Endothelial cell of hepatic sinusoid (primary cell): ENCODE data around the gene C11orf87.

Experiments
- in situ Hi-C: cut with HindIII; loops from 2 replicates; pipeline ENCODE4 v1.10.0; 2017; ENCODE audit warnings: low sequenced_read_pairs

The C11orf87 gene

DNA sequence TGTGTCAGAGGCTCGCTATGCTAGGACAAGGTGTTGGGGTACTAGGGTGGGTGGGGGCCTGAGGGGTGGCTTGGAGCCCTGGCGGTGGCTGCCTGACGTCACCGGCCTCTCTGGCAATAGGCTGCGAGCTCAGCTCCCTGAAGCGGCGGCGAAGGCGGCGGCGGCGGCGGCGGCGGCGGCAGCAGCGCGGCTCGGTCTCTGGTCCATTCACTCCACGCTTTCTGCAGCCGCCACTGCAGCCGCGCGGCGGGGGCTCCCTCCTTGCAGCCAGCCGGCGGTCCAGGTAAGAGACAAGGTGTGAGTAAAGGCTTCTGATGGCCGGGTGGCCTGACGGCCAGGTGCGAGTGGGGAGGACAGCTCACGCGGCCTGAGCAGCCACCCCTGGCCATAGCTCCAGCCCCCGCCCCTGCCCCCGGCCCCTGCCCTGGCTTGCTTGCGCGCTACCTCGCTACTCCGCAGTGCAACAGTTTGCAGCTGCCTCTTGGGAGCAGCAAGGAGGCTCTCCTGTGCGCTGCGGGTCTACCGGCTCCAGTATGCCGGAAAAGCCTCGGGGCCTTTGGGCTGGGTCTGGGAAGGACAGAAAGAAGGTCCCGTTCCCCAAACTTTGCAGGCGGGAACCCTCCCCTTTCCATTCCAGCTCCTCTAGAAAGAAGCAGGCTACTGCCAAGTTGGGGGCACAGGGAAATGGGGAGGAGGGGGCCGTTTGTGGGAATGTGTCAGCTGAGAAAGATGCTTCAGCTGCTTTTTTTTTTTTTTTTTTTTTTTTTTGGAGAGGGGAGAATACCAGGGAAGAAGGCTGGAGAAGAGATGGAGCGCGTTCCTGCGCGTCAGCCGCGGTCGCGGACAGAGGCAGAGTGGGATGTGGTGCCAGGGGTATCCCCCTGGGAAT, at the start of gene C11orf87:
Gene C11orf87, plus strand, starts transcription at position 210 of the 889 bp plus-strand sequence. CDS start 1,444 bp downstream, outside the sequence.
- in situ Hi-C loops, result no loop called here

DNA sequence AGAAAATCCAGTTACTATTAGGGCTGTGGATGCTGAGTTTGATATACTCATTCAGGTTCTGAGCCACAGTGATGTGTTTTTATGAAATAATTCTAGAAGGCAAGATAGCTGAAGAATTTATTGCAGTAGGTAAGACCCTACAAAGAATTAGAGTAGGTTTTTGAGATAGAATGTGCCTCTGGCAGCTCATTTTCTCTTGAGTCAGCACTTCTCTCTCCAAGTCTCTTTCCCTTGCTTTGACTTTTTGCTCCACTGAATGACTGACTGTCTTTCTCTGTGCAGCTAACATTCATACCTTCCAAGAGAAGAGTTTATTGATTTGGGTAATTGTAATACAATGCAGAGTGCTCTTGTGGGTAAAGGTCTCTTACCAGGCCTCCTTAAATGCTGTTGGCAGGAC, 48.0 kb upstream of the C11orf87 start:
- in situ Hi-C loops, result no loop called here

DNA sequence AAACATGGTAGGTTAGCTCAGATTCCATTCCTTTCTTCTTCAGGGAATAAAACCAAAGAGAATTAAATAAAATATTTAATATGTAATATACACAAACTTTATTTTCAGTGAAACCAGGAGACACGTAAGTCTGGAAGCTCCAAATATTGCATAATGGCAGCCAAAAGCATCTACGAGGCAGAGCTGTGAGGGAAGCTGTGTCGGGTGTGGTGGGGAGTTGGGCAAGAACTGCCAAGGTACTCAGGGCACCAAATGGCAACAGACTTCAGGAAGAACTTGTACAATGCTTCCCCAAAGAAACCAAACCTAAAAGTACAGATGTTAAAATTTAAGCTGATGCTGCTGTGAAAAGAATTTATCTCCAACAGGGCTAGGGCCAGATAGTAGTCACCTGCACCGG, 47.5 kb upstream of the C11orf87 start:
- in situ Hi-C loops, result no loop called here

DNA sequence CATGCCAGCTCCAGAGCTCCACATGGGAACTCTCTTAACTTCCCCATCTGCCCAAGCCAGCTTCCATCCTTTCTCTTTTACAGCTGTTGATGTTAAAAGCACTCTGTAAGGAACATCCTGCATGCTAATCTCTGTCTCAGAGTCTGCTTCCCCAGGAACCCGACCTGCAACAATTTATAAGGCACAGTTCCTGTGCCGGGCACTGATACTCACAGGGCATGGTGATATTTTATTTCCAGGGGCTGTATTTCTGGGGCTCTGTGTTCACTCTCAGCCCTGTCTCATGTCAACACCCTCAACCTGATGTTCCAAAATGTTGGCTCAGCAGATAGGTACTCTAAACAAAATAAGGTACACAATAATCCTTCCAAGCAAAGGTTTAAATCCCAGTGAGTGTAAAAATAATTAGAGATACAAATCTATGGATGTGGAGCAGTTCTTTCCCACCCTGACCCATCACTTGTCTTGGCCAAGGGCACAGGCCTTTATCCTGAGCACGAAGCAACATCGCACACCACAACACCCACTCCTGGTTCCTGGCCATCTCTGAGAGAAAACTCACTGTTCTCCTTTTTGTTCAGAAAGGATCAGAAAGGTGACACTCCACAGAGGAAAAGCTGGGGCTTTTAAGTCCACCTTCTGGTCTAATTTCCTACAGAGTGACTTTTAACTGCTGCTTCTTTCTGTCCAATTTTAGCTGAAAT, 44.8 kb upstream of the C11orf87 start:
- in situ Hi-C loops, result no loop called here

DNA sequence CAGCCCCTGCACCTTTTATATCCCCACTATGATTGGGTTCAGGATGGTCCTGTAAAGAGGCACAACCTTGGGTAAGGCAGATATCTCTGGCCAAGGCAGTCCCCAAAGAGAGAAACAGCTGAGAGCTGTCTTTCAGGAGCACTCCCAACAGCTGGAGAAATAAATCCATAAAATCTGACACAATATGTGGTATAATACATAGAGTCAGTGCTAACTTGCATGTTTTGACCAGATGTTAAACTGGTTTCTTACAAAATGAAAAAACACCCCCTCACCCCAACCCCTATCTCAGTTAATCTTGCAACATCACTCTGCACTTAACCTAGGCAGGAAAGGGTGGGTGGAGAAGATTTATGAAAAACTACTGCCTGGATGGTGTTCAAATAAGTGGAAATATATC, 44.0 kb upstream of the C11orf87 start:
- in situ Hi-C loops, result no loop called here

DNA sequence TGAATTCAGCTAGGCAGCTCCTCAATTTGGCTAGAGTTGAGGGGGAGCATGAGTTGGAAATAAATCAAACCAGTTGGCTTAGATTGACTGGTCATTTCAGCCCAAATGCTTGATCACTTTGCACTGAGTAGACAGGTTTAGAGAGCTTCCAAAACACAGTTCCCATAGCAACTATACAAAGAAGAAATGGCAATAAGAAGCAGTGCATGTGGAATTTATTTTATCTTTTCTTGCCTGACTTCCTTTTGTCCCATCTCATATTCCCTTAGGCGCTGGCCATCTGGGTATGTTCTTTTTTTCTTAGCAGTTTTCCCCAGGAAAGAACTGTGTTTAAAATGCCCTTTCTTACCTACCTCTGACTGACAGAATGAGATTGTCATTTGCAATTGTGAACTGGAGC, 38.7 kb upstream of the C11orf87 start:
- in situ Hi-C loops, result no loop called here

DNA sequence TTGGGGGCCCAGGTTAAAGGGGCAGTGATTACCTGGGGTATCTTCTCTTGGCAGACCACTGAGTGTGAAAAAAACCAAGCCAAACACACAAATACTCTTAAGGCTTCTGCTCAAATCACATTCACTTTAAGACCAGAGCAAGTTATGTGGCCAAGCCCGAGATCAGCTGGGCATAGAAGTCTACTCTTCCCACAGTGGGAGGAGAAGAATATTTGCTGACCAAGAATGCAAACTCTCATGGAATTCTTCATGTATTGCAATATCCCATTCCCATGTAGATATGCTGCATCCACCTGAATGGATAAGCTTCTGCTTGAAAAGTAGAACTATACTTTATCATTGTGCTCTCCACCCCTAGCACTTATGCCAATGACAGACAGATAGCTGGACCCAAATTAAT, 37.1 kb upstream of the C11orf87 start:
- in situ Hi-C loops, result no loop called here

DNA sequence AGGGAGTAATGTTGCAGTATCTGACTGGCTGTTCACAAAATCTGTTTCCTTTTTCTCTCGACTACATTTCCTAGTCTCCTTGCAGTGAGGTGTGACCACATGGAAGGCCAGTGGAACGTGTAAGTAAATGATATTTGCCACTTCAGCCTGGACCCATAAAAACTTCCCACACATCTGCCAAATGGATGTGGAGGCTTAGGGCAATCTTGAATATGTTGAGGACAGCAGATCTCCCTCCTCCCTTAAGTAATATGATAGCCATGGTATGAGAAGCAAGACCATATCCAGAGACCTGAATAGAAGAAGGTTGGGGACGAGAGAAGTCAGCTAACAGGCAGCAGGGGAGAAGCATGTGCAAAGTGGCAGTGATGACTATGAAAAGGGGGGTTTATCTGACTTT, 33.0 kb upstream of the C11orf87 start:
- in situ Hi-C loops, result no loop called here

DNA sequence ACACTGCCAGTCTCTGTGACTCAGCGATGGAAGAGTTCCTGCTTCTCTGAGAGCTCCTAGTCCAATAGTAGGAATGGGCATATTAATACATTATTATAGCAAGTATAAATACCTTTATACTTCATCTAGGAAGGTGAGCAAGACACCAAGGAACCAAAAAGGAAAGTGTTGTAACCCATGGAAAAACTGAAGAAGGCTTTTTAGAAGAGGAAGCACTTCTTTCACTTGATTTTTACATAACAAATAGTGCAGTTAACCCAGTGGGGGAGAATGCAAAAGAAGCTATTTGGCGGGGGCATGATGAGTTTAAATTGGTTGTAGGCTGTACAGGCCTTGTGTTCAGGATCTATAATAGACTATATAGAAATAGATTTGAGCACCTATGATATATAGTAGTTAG, 31.2 kb upstream of the C11orf87 start:
- in situ Hi-C loops, result no loop called here

DNA sequence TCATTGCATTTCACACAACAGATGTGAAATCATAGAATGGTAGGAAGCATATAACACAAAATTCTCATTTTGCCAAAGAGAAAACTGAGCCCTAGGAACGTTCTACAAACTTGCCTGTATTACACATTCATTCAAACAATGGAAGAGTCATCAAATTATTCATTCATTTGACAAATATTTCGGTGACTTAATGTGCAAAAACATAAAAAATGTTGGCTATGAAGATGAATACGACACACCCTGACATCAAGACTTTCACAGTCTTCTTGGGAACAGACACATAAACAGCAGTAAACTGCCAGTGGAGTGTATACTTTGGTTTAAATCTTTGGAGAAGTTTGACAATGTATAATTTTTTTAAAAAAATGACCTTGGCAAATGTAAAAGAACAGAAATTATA, 20.4 kb upstream of the C11orf87 start:
- in situ Hi-C loops, result no loop called here

DNA sequence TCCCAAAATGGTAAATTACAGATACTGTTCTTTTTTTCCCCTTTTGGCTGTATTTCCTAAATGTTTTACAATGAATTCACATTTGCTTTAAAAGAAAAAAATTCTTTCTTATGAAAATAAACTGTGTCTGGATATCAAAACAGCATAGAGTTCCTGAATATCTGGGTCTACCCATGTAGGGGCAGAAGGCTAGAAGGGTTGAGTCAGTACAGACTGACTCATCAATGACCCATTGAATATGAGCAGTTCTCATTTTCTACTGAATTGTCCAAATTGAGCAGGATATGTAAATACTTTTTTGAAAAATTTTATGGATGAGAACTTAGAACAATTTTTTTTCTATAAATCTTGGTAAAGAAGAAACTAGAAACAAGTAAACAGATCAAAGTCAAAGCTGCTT, 16.3 kb upstream of the C11orf87 start:
- in situ Hi-C loops, result no loop called here

DNA sequence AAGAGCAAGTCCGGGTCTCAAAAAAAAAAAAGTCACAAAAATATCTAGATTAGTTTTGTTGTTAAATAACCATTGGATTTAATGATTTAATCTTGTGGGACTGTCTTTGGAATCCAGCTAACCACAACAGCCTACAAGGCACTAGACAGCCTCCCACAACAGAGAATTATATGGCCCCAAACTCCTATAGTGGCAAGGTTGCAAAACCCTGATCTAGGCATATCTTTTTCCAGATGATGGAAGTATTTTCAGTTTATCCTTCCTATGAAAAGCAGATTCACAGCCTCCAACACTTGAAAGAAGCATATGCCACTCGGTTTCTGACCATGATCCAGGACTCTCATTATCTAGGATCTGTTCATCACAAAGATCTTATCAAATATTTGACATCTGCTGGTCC, 5.4 kb upstream of the C11orf87 start:
- in situ Hi-C loops, result no loop called here

DNA sequence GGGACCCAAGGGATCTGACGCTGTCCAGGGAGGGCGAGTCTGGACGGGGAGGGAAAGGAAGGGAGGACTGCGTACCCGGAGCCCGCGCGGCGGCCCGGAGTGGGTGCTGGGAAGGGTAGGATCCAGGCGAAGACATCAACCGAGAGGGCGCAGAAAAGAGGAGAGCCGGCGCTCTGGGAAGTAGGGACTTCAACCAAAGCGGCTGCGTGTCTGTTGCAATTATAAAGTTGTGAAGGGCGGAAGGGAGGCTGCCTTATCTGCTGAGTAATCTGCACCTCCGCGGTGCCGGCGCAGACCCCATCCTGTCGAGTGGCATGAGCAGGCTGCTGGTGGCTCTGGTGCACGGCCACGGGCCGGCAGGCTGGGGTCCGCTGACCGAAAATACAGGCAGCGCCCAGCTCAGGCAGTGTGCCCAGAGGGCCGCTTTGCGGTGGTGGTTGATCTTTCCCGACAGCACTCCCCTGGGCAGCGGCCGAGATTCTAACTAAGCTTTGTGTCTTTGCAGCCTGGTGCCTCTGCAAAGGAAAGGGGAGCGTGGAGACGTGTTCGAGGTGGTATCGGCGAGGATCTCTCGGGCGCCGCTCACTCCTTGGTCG, 978 bp downstream of the C11orf87 start:
- in situ Hi-C loops, result no loop called here

DNA sequence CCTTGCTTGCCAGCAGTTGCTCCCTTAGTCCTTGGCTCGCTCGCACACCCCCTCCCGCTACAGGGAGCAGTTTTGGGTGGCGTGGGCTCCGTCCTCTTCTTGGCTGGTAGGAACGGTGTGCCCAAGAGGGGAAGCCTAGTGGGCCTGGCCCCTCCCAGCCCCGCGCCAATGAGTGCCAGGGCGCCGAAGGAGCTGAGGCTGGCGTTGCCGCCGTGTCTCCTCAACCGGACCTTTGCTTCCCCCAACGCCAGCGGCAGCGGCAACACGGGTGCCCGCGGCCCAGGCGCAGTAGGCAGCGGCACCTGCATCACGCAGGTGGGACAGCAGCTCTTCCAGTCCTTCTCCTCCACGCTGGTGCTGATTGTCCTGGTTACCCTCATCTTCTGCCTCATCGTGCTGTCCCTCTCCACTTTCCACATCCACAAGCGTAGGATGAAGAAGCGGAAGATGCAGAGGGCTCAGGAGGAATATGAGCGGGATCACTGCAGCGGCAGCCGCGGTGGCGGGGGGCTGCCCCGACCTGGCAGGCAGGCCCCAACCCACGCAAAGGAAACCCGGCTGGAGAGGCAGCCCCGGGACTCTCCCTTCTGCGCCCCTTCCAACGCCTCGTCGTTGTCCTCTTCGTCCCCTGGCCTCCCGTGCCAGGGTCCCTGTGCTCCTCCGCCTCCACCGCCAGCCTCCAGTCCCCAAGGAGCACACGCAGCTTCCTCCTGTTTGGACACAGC, 1.6 kb downstream of the C11orf87 start:
- in situ Hi-C loops, result no loop called here

DNA sequence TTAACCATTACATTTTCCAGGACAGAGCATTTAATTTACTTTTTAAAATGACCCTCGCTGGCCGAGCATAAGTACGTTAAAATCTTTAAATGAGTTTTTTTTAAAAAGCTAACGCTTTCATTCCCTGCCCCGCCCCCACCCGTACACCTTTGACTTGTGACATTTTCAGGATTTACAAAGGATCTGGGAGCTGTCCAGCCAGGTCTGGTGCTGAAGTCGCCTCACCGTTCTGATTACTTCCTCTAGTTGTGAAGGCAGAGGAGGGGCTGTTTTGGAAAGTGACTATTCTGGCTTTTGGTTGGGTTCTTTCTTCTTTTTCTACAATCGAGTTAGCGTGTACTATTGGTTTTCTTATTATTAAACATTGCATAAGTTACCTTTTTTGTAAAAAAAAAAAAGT, 2.9 kb downstream of the C11orf87 start:
- in situ Hi-C loops, result no loop called here

DNA sequence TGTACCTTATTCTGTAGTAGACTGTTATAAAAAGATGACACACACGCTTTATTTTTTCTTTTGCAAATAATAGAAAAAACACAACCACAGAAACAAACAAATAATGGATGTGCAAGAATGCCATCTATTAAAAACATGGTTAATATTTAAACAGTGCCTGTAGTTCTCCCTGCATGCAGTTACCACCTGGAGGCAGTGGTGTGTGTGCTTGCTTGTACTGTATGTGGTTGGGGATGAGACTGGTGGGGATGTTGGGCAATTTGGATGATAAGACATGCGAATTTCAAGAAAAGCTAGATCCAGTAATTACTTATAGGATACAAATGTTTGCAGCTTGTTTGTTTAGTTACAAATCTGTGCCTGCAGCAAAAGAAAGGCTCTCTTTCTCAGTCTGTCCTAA, 3.6 kb downstream of the C11orf87 start:
- in situ Hi-C loops, result no loop called here

DNA sequence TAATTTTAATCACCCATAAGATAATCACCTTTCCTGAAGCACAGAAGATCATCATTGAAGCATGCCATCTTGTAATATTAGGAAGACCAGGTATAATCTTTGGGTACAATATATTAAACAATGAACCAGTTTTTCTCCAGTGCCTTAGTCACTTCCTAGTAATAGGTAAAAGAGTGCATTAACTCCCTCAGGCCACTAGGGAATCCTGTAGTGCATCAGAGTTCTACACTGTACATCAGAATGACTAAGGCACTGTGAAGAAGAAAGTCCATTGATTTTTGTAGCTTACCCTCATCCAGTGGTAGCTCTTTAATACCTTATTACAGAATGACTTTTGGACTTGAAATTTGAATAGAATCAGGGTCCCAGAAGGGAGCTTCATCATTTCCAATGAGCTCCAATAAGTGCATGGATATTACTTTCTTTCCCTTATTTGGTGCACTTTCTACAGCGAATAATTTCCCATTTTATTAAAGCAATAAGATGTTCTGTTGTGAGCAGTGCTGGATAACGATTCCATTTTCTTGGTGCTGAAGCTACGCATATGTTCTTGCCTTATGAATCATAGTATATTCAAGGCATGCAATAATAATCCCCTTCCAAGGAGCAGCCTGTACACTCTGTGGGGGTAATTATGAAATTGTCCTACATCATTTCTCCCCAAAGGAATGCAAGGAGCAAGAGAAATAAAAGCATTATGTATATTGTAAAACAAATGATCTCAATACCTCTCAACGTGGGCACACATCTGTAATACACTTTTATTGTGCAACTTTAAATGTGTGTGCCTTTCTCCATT, 4.7 kb downstream of the C11orf87 start:
- in situ Hi-C loops, result no loop called here

DNA sequence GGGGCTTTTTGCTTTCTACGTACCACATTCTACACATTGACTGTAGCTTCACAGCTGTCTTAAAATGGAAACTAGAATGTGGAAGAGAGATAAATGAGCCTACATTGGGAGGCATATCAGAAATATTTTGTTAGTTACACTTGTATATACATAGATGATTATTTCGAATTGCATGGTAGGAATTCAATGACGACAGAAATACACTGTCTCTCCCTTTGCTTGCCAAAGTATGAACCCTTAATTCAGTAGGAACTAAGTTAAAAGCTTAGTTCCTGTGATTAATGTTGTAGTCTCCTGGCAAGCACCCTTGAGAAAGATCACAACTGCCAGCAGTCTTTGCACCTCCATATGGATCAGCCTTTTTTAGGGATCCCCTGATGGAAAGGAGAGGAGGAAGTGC, 10.1 kb downstream of the C11orf87 start:
- in situ Hi-C loops, result no loop called here

DNA sequence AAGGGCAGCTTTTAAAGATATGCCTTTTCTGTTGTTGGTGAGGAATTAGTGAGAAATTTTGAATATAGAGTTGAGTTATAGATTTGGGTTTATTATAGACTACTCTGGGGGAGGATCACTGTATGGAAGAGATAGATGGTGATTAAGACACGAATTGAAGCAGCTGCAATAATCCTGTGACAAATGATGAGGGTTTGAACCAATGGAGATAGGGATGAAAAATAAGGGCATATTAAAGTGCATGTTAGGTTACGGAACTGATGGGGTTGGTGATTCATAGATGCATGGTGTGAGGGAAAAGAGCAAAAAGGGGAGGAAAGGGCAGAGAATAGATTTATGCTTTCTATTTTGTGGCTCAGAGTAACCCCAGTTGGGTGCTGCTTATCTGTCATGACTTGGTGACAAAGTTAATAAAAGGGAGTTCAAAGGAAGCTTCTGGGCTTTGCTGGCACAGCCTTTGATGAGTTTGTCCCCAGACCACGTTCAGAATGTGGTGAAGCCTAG, 11.8 kb downstream of the C11orf87 start:
- in situ Hi-C loops, result no loop called here

DNA sequence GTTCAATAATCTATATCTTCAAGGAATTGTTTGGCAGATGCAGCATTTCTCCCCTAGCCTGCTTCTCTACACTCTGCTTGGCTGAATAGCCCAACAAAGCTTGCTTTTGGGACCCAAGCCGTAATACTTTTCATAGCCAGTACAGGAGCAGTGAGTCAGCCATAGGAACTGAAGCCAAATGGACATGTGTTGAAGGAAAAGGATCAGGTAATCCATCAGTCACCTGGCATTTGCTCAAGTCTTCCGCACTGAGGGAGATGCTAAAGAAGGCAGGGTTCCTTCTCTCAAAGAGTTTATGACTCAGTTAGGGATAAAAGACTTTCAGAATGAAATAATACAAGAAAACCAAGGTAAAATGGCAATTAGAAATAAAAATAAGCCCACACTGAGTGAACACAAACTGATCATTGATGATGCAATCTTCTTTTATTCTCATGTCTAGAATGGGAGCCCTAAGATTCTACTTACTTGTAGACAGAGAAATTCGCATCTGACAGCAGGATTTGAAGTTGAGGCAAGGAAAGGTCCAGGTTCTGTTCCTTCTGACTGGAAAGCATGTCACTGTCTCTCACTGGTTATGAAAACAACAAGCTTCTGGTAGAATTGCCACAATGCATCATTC, 13.2 kb downstream of the C11orf87 start:
- in situ Hi-C loops, result no loop called here
